Fibroblast of gingiva (primary cell): ENCODE data around the gene STK36.
A peak's percentile ranks its signal among the peaks of the same experiment; 100 is the strongest.

Experiments used
- DNase-seq: peaks from one replicate; pipeline ENCODE4 v3.0.0-alpha.2; 2011; ENCODE audit warnings: low read depth

STK36 gene

DNA sequence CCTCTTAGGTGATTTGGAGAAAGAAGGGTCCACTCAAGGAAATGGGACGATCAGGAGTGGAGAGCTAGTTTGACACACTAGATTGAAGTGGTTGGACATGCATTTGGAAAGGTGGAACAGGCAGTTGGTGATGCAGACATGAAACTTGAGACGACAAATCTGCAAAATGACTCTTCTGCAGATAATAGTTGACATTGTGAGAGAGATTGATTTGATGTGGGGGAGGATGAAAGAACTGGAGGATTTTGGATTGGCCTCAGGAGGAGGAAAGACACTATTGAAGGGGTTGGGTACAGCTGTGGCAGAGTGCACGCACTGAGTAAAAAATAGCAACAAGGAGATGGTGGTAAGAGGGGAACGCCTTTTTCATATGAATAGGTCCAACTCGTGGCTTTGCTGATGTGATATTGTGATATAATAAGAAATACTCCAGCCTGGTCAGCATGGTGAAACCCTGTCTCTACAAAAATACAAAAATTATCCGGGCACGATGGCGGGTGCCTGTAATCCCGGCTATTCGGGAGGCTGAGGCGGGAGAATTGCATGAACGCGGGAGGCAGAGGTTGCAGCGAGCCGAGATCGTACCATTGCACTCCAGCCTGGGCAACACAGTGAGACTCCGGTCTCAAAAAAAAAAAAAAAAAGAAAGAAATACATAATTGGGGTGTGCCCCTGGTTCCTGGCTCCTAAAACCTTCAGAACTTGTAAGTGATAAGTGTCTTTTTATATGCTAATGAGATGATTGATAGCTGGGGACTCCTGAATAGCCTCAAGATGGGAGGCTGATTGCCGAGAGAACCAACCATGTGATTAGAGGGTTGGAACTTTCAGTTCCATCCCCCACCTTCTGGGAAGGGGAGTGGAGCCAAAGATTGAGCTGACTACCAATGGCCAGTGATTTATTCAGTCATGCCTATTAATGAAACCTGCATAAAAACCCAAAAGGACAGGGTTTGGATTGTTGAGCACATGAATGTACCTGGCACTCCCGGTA, 48.5 kb downstream of the STK36 start:
- DNase-seq, result no peak

DNA sequence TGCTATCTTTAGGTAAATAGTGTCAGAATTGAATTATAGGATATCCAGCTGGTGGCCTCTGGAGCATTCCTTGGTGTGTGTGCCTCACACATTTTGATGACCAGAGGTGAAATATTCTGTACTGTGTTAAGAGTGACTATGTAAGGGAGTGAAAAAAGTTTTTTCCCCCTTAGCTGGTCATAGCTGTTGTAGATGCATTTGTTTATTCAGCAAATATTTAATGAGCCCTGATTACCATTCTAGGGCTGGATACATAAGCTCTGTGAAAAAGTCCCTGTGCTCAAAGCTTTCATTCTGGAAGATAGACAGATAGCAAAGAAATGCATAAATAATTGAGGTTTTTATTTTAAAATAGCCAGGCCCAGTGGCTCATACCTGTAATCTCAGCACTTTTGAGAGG, 49.6 kb downstream of the STK36 start:
- DNase-seq, result no peak

DNA sequence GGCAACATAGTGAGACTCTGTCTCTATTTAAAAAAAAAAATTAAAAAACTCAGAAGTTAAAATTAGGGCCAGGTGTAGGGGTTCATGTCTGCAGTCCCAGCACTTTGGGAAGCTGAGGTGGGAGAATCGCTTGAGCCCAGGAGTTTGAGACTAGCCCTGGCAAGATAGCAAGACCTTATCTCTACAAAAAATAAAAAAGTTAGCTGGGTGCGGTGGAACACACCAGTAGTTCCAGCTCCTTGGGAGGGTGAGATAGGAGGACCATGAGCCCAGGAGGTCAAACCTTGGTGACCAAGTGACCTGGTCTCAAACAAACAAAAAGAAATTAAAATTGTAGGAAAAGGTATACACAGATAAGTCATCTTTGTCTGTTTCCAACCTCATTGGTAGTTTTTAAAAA, 50.0 kb downstream of the STK36 start:
- no peak for DNase-seq

DNA sequence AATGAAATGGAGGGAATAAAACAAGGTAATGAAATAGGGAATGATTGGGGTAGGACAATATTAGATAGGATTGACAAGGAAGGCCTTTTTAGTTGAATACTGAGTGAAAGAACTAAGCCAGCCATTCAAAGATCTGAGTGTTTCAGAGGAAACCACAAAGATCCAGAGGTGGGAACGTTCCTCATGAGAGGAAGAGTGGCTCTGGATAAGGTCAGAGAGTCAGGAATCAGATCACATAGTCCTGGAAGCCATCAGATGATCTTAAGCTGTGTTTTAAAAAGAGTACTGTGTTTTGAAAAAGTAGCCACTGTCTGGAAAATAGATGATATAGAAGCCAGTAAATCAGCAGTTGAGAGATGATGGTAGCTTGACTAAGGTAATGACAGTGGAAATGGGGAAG, 50.5 kb downstream of the STK36 start:
- no peak for DNase-seq

GRCh38 chr2:218722876-218723785, 51.2 kb downstream of the STK36 start:
- DNase-seq, result no peak

DNA sequence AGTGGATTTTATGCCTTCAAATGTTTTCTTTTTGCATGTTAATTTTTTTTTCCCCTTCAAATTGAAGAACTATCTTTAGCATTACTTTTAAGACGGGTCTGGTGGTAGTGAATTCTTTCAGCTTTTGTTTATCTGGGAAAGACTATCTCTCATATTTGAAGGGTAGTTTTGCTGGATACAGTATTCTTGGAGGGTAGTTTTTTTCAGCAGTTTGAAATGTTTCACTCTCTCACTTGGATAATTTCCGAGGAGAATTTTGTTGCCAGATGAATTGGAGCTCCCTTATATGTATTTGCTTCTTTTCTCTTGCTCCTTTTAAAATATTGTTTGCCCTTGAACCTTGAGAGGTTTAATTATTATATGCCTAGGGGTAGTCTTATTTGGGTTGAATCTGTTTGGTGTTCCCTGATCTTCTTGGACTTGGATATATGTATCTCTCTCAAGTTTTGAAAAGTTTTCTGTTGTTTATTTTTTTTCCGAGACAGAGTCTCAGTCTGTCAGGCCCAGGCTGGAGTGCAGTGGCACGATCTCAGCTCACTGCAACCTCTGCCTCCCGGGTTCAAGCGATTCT, 54.2 kb downstream of the STK36 start:
- no peak for DNase-seq

- DNase-seq, result no peak
These were observed 55.7 kb downstream of the STK36 start for GRCh38 chr2:218727502-218728165.

DNA sequence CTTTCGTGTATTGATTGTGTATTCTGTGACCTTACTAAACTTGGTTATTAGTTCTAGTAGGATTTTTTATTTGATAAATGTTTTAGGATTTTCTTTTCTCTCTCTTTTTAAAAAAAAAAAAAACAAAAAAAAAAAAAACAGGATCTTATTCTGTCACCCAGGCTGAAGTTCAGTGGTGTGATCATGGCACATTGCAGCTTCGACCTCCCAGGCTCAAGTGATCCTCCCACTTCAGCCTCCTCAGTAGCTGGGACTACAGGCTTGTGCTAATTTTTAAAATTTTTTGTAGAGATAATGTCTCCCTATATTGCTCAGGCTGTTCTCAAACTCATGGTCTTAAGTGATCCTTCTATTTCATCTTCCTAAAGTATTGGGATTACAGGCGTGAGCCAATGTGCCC, 57.8 kb downstream of the STK36 start:
- no peak for DNase-seq

DNA sequence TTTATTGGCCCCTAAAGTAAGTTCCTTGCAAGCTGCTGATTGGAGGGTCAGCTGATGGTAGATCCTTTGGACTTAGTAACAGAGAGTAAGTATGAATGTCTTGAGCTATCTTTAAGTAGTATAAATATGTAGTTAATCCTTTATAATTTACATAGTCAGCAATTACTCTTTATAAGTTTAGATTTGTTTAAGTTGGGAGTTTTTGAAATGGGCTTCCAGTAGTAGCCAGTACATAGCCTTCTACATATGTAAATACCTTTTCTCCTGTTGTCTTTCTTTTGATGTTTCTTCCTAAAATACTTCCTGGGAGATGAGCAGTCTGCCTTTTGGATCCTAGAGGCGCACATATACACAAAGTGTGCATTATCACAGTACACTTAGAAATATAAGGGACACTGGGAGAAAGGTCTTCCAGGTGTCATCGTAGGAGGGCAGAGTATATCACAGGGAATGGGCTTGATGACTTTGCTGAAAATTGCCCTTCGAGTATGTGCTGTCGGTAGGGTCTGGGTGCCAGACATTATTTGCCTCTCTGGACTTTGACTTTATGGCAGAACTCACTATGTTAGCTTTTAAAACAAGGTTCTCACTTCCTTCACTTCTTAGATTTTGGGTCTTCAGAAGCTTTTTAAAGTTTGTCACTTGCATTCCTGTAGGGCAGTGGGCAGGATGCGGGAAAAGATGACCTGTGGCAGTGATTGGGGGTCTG, 60.3 kb downstream of the STK36 start:
- no peak for DNase-seq

GRCh38 chr2:218732761-218733158, 60.9 kb downstream of the STK36 start:
- DNase-seq, result no peak

DNA sequence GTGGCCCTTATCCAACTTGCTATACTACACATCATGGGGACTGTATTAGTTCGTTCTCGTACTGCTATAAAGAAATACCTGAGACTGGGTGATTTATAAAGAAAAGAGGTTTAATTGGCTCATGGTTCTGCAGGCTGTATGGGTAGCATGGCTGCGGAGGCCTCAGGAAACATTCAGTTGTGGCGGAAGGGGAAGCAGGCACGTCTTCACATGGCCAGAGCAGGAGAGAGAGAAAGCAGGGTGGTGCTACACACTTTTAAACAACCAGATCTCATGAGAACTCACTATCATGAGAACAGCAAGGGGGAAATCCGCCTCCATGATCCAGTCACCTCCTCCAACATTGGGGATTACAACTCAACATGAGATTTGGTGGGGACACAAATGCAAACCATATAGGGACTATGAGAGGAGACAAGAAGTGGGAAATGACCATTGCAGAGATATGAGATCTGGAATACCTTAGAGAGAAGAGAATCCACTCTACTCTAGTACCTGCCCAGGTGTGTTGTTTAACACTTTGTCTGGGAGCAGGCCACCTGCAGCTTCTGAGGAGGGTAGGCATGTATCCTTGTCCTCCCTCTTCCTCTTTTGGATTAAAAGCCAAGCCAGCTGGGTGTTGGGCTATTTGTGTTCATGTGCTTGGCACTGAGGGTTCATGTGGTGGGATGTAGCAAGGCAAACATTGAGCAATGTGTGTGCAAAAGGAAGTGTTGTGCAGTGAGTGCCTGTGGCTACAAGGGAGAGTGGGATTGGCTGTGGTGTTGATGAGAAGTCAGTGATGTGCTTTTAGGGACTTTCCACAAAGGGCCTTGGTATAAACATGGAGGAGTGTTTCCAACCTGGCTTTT, 61.5 kb downstream of the STK36 start:
- peak; percentile 77 for DNase-seq

DNA sequence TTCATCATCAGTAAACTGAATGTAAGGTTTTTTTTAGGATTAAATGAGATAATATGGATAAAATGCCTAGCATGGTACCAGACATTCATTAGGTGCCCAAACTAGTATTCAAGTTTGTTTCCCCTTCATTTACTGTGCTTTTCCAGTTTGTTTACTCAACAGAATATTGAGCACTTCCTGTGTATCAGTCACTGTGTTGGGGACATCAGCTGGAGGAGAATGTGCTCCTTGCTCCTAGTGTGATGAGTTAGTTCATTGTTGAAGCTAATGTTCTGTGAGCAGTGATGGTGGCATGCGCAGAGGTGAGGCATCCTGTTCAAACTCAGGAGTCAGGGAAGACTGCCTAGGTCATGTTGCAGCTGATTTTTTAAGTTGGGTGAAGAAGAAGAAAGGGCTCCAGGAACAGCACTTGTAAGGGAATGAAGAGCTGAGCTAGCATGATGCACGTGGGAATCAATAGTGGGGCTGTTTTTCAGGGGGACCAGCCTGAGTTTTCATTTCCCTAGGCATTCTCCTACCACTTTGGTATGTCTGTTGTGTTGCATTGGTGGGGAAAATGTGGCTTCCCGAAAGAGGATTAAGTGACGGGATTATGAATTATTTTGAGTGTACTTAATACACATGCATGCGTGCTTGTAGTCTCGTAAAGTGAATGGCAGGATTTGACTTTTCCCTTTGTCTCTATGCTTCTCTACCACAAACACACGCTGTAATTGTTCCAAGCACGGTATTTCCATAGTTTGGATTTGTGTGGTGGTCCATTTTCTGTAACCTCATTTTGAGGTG, 62.5 kb downstream of the STK36 start:
- DNase-seq, result no peak

DNA sequence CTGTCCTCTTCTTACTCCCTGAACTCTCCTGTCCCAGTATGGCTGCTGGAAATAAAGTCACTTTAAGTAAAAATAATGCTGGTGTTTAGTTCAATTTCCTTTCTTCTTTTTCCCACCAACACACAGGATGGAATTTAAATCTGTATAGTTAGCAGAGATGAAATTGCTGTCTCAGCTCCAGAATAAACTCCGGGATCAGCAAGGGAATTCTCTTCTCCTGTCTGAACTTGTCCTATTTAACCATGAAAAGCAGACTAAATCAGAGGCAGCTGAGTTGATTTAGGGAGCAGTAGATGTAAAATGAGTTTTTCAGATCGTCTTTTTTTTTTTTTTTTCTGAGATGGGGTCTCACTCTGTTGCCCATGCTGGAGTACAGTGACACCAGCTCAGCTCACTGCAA, 64.6 kb downstream of the STK36 start:
- no peak for DNase-seq

DNA sequence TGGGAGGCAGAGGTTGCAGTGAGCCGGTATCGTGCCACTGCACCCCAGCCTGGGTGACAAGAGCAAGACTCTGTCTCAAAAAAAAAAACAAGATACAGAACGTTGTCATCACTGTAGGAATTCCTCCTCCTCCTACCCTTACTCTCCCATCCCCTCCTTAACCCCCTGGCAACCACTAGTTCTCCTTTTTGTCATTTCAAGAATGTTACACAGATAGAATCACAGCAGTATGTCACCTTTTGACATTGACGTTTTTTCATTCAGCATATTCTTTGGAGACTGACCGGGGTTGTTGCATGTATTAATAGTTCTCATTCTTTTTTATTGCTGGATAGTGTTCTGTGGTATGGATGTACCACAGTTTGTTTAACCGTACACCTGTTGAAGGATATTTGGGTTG, 71.2 kb downstream of the STK36 start:
- no peak for DNase-seq

DNA sequence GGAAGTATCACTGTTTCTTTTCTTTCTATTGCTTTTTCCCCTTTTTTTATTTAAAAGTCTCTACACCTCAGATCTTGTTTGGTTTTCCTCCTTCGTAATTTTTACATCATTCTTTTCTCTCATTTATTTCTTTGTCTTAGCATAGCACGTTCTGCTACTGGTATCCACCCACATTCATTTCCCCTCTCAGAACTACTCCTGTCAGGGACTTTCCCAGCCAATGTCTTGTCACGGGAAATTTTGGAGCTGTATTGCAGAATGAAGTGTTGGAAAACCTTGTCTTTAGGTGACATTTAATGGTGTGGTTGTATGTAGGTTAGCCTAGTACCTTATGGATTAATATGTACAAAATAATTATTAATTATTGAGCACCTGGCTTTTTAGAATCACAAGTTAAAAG, 72.7 kb downstream of the STK36 start:
- DNase-seq, result no peak

DNA sequence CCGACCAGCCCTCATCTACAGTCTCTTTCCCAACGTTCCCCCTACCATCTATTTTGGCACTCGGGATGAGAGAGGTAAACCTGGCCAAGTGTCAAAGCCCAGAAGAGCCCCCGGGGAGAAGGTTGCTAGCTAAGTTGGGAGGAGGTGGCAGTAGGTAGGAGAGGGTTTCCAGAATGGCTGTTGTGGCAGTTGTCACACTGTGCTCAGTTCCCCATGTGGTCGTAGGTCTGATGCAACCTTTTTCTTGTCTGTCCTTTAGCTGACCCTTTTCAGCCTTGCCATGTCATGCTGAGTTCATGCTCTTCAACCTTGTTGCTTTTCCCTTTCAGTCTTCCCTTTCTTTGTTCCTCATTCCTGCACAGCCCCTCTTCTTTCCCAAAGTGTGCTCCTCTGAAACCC, 73.3 kb downstream of the STK36 start:
- DNase-seq, result no peak

DNA sequence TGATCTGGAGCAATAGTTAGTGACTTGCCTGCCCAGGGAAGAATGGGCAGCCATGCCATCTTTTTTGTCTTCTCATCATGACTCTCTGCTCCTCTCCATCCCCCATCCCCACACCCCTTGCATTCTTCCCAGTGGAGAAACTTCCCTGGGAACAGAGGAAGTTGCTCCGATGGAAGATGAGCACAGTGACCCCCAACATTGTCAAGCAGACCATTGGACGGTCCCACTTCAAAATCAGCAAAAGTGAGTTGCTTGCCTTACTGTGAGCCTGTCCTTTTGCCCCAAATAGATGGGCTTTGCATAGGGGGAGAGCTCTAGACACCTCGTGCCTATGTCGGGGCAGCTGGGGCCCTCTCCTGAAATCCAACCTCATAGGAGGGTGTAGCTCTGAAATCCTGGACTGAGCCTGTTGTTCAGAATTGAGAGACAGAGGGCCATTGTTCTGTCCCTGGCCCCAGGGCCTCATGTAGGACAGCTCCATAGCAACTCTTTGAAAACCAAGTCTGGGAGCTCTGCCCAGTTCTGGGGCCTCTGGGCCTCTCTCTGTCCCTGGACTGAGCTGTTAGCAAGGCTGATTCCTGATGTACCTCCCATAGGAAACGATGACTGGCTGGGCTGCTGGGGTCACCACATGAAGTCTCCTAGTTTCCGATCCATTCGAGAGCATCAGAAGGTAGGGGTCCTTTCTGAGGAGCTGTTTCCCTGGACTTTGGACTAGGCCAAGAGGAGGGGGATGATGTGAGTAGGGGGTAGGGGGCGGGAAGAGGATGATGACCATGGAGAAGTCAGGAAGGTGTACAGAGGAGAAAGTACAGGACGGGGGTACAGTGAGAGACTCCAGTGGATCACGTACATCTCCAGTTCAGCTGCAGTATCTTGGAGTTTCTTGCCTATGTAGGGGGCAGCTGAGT, 73.9 kb downstream of the STK36 start:
- DNase-seq, result peak; percentile 41

DNA sequence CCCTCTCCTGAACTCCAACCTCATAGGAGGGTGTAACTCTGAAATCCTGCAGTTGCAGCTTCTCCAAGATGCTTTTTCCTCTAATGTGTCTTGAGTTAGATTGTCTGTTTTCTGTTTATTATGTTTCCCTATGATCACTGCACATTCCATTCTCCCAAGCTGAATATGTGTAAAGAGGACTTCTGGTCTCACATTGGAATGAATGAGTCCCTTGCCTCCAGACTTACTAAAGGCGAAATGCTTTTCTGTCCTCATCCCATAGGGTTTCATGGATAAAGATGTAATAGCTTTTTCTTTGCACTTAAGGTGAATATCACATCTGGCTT, 74.5 kb downstream of the STK36 start:
- no peak for DNase-seq

DNA sequence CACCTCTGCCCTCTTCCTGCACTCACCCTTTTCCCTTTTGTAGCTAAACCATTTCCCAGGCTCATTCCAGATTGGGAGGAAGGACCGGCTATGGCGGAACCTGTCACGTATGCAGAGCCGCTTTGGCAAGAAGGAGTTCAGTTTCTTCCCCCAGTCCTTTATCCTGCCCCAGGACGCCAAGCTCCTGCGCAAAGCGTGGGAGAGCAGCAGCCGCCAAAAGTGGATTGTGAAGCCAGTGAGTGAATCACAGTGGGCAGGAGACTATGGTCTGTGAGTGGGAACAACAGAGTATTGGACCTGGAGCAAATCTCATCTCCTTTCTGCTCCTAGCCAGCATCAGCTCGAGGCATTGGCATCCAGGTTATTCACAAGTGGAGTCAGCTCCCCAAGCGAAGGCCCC, 75.1 kb downstream of the STK36 start:
- no peak for DNase-seq
